ENCODE results near the gene TBC1D20. TPM values are rescaled to one million over a fixed set of nuclear protein-coding genes. Genes with fewer than 3 reads are reported as not detected.
"Not testable (repeated sequence)": the region's sequence is repeated elsewhere in the genome, so short reads cannot be mapped to it uniquely, and the experiment has no call there.

TBC1D20 gene
- total RNA-seq (10 to 100 TPM; 37.5 to 37.7 TPM), polyA plus RNA-seq (ENCODE audit: insufficient read length in 6 of 6) (10 to 100 TPM; 33.4 to 42.6 (median 35.3) TPM)
- long read RNA-seq, donor 1, full-length matches to known transcripts, result 15 of 40 reads
- long read RNA-seq, donor 1, partial matches to known transcripts, result 25 of 40 reads
- long read RNA-seq, donor 1, other reads (novel, unspliced or antisense), result 0 of 40 reads
- long read RNA-seq, donor 2, full-length matches to known transcripts, result 11 of 11 reads
- long read RNA-seq, donor 2, partial matches to known transcripts, result 0 of 11 reads
- long read RNA-seq, donor 2, other reads (novel, unspliced or antisense), result 0 of 11 reads
- long read RNA-seq, donor 3, full-length matches to known transcripts, result 6 of 13 reads
- long read RNA-seq, donor 3, partial matches to known transcripts, result 7 of 13 reads
- long read RNA-seq, donor 3, other reads (novel, unspliced or antisense), result 0 of 13 reads
- long read RNA-seq, donor 4, result 0 reads
- long read RNA-seq, donor 5, full-length matches to known transcripts, result 9 of 9 reads
- long read RNA-seq, donor 5, partial matches to known transcripts, result 0 of 9 reads
- long read RNA-seq, donor 5, other reads (novel, unspliced or antisense), result 0 of 9 reads
- long read RNA-seq, donor 6, full-length matches to known transcripts, result 7 of 7 reads
- long read RNA-seq, donor 6, partial matches to known transcripts, result 0 of 7 reads
- long read RNA-seq, donor 6, other reads (novel, unspliced or antisense), result 0 of 7 reads
- long read RNA-seq, donor 7, full-length matches to known transcripts, result 4 of 4 reads
- long read RNA-seq, donor 7, partial matches to known transcripts, result 0 of 4 reads
- long read RNA-seq, donor 7, other reads (novel, unspliced or antisense), result 0 of 4 reads
- long read RNA-seq, donor 8, full-length matches to known transcripts, result 5 of 5 reads
- long read RNA-seq, donor 8, partial matches to known transcripts, result 0 of 5 reads
- long read RNA-seq, donor 8, other reads (novel, unspliced or antisense), result 0 of 5 reads
- long read RNA-seq, donor 9, result 0 reads
- long read RNA-seq, donor 10, full-length matches to known transcripts, result 16 of 17 reads
- long read RNA-seq, donor 10, partial matches to known transcripts, result 0 of 17 reads
- long read RNA-seq, donor 10, other reads (novel, unspliced or antisense), result 1 of 17 reads
- long read RNA-seq, donor 11, result 0 reads
- long read RNA-seq, donor 12, full-length matches to known transcripts, result 8 of 8 reads
- long read RNA-seq, donor 12, partial matches to known transcripts, result 0 of 8 reads
- long read RNA-seq, donor 12, other reads (novel, unspliced or antisense), result 0 of 8 reads

GRCh38 chr20:462199-462991, at the start of gene TBC1D20:
TSS of gene TBC1D20 (minus strand) at chr20:462533. CDS start at chr20:462405, 128 bp downstream.
- Histone ChIP-seq H3K27me3 (no peaks in the 10 kb centered on the region), H3K4me1 (peaks cover 19 to 40% of the 10 kb centered on the region in 2 donors), H3K36me3 (no peaks in the 10 kb centered on the region), H3K27ac (peak within 1 kb of the TSS; percentile 90 to 92), H3K4me3 (peak within 1 kb of the TSS; percentile 89), H3K9me3 (no peaks in the 10 kb centered on the region)
- intact Hi-C loops (cut with DNase I), result no loop called here
- ATAC-seq (peak; percentile 97), DNase-seq (peak; percentile 86 to 96 (median 92))
- TF ChIP-seq CTCF (IDR thresholded peaks at IDR 0.05), result no peak

GRCh38 chr20:510328-511057, 48.2 kb upstream of the TBC1D20 start:
- DNase-seq; H3K9me3 ChIP-seq; H3K27me3 ChIP-seq; H3K4me3 ChIP-seq; intact Hi-C loops (cut with DNase I); ATAC-seq; H3K27ac ChIP-seq: not testable (repeated sequence)
- Histone ChIP-seq H3K4me1 (peaks cover 0 to 13% of the 10 kb centered on the region in 2 donors), H3K36me3 (peaks cover 0 to 30% of the 10 kb centered on the region in 2 donors)

GRCh38 chr20:508364-508787, 46.0 kb upstream of the TBC1D20 start:
- Histone ChIP-seq H3K36me3 (peaks cover 0 to 49% of the 10 kb centered on the region in 2 donors), H3K4me1 (peaks cover 0 to 13% of the 10 kb centered on the region in 2 donors)
- H3K4me3 ChIP-seq; intact Hi-C loops (cut with DNase I); DNase-seq; H3K27me3 ChIP-seq; H3K9me3 ChIP-seq; H3K27ac ChIP-seq; ATAC-seq: not testable (repeated sequence)

- Histone ChIP-seq H3K4me1 (peaks cover 0 to 10% of the 10 kb centered on the region in 2 donors), H3K9me3 (no peaks in the 10 kb centered on the region), H3K27me3 (no peaks in the 10 kb centered on the region), H3K4me3 (no peak overlapping the region), H3K36me3 (peaks cover 0 to 54% of the 10 kb centered on the region in 2 donors), H3K27ac (no peak overlapping the region)
- ATAC-seq (no peak), DNase-seq (no peak)
- TF ChIP-seq CTCF (IDR thresholded peaks at IDR 0.05), result no peak
- intact Hi-C loops (cut with DNase I), result no loop called here
These were observed 45.5 kb upstream of the TBC1D20 start for GRCh38 chr20:507761-508332.

Data from left lung (tissue), 14 donors.